NCI-H146 (cell line): ENCODE results near the gene EPHB1.
A peak's percentile ranks its signal among the peaks of the same experiment; 100 is the strongest.

ENCODE experiments used
- DNase-seq: peaks from one replicate; lab custom pipeline; 2025; lab: John Stamatoyannopoulos, UW

The EPHB1 gene

GRCh38 chr3:134883697-134884385 is 88.8 kb downstream of the EPHB1 start:
- no peak for DNase-seq

- no peak for DNase-seq
Observed at GRCh38 chr3:134885877-134886621, 91.0 kb downstream of the EPHB1 start.

- no peak for DNase-seq
Observed at GRCh38 chr3:134886991-134887390, 91.9 kb downstream of the EPHB1 start.

- DNase-seq = no peak
Observed at GRCh38 chr3:134887536-134887935, 92.5 kb downstream of the EPHB1 start.

- no peak for DNase-seq
Observed at GRCh38 chr3:134892326-134892725, 97.3 kb downstream of the EPHB1 start.

GRCh38 chr3:134892761-134893160 is 97.7 kb downstream of the EPHB1 start:
- no peak for DNase-seq

- DNase-seq = no peak
Observed at GRCh38 chr3:134894533-134894932, 99.5 kb downstream of the EPHB1 start.

GRCh38 chr3:134895181-134895580 is 100.1 kb downstream of the EPHB1 start:
- no peak for DNase-seq

GRCh38 chr3:134896141-134896540 is 101.1 kb downstream of the EPHB1 start:
- DNase-seq = no peak

- DNase-seq = no peak
Observed at GRCh38 chr3:134896696-134897095, 101.6 kb downstream of the EPHB1 start.

GRCh38 chr3:134897391-134898141 is 102.5 kb downstream of the EPHB1 start:
- peak; percentile 65 for DNase-seq

GRCh38 chr3:134898181-134898754 is 103.2 kb downstream of the EPHB1 start:
- no peak for DNase-seq

GRCh38 chr3:134899786-134900185 is 104.7 kb downstream of the EPHB1 start:
- no peak for DNase-seq

GRCh38 chr3:134900482-134900881 is 105.4 kb downstream of the EPHB1 start:
- no peak for DNase-seq

GRCh38 chr3:134901461-134901860 is 106.4 kb downstream of the EPHB1 start:
- no peak for DNase-seq

- DNase-seq = peak; percentile 72
Observed at GRCh38 chr3:134903837-134904236, 108.8 kb downstream of the EPHB1 start.

GRCh38 chr3:134904241-134904771 is 109.2 kb downstream of the EPHB1 start:
- no peak for DNase-seq

GRCh38 chr3:134904776-134905646 is 110.0 kb downstream of the EPHB1 start:
- DNase-seq = peak; percentile 18

GRCh38 chr3:134905647-134905935 is 110.5 kb downstream of the EPHB1 start:
- no peak for DNase-seq

GRCh38 chr3:134908271-134908670 is 113.2 kb downstream of the EPHB1 start:
- DNase-seq = no peak

- DNase-seq = no peak
Observed at GRCh38 chr3:134910026-134910425, 115.0 kb downstream of the EPHB1 start.
